Keratinocyte (primary cell): ENCODE measurements around the gene EFR3B. TPM values are rescaled to one million over a fixed set of nuclear protein-coding genes. Genes with fewer than 3 reads are reported as not detected.

ENCODE experiments used
- DNase-seq: peaks from one replicate; pipeline ENCODE4 v3.0.0-alpha.2; 2011; ENCODE audit warnings: low read depth, missing footprints, low spot score
- FAIRE-seq: peaks from 2 replicates; lab custom pipeline; 2011; peaks lifted over from hg19 to GRCh38; lab: Jason Lieb, UNC
- H2AFZ ChIP-seq: 2 replicates; pipeline ENCODE4 v1.6.0; 2012; ENCODE audit warnings: low read length, control low read depth, inconsistent platforms; ENCODE audit not compliant: control insufficient read depth
- H3K27ac ChIP-seq: 2 replicates; pipeline ENCODE4 v1.5.1; 2011; ENCODE audit warnings: low read length; ENCODE audit not compliant: control insufficient read depth, insufficient read depth
- H3K27me3 ChIP-seq: 3 replicates; pipeline ENCODE4 v1.6.0; 2011; ENCODE audit warnings: low read length; ENCODE audit not compliant: control insufficient read depth, insufficient read depth; ENCODE audit errors: extremely low read depth
- H3K36me3 ChIP-seq, 2 experiments: 2 replicates in 1 of 2; 3 replicates in 1 of 2; pipeline ENCODE4 v1.5.1; 2011; ENCODE audit warnings: low read length in 2 of 2, mild to moderate bottlenecking in 1 of 2; ENCODE audit not compliant: control insufficient read depth in 2 of 2, insufficient read depth in 2 of 2; ENCODE audit errors: extremely low read depth in 1 of 2
- H3K4me1 ChIP-seq: 3 replicates; pipeline ENCODE4 v1.5.1; 2011; ENCODE audit warnings: low read length; ENCODE audit not compliant: control insufficient read depth, insufficient read depth; ENCODE audit errors: extremely low read depth
- H3K4me2 ChIP-seq: 3 replicates; pipeline ENCODE4 v1.6.0; 2011; ENCODE audit warnings: low read depth, low read length; ENCODE audit not compliant: control insufficient read depth, insufficient read depth; ENCODE audit errors: extremely low read depth
- H3K4me3 ChIP-seq, 3 experiments: fragments of 200-600 bp in 1 of 3; sonication (generic) in 1 of 3; 2 replicates in 2 of 3; 3 replicates in 1 of 3; pipeline ENCODE4 v1.5.1; 2011 to 2016; ENCODE audit warnings: low read length in 3 of 3, mild to moderate bottlenecking in 3 of 3, control low read depth in 2 of 3, inconsistent platforms in 1 of 3, low read depth in 1 of 3, mixed read lengths in 1 of 3, mixed run types in 1 of 3, moderate library complexity in 1 of 3; ENCODE audit not compliant: control insufficient read depth in 2 of 3, insufficient read depth in 2 of 3; ENCODE audit errors: extremely low read depth in 1 of 3
- H3K79me2 ChIP-seq: 2 replicates; pipeline ENCODE4 v1.6.0; 2012; ENCODE audit warnings: low read length; ENCODE audit not compliant: control insufficient read depth, insufficient read depth
- H3K9ac ChIP-seq: 3 replicates; pipeline ENCODE4 v1.6.0; 2011; ENCODE audit warnings: low read length; ENCODE audit not compliant: control insufficient read depth, insufficient read depth; ENCODE audit errors: extremely low read depth
- H3K9me1 ChIP-seq: 3 replicates; pipeline ENCODE4 v1.6.0; 2011; ENCODE audit warnings: low read length; ENCODE audit not compliant: control insufficient read depth, insufficient read depth; ENCODE audit errors: extremely low read depth
- H3K9me3 ChIP-seq: 2 replicates; pipeline ENCODE4 v1.5.1; 2012; ENCODE audit warnings: low read depth, low read length; ENCODE audit not compliant: control insufficient read depth
- H4K20me1 ChIP-seq: 3 replicates; pipeline ENCODE4 v1.6.0; 2011; ENCODE audit warnings: low read length; ENCODE audit not compliant: control insufficient read depth, insufficient read depth; ENCODE audit errors: extremely low read depth
- EZH2 ChIP-seq: IDR thresholded peaks from one replicate; pipeline ENCODE4 v1.6.1; 2012; ENCODE audit warnings: inconsistent platforms, mild to moderate bottlenecking, low read length, moderate library complexity
- dilution Hi-C: fragments of 300-500 bp; cut with MboI; formaldehyde crosslinking; loops from one replicate; pipeline ENCODE4 v1.7.0; 2020; ENCODE audit warnings: low sequenced_read_pairs; ENCODE audit not compliant: extremely low pct_ligation_motif_present
- polyA plus RNA-seq, 5 experiments: library from polyadenylated mRNA; depleted of rRNA in 3 of 5; stranded (reverse) in 3 of 5; stranded (forward) in 1 of 5; unstranded in 1 of 5; fragments of >200 nt; gene quantifications; 1 replicate in 1 of 5; 2 replicates in 3 of 5; 3 replicates in 1 of 5; pipeline versions ENCODE4 v1.2.1 to v1.2.3, GENCODE V29; 2011 to 2012; ENCODE audit warnings: missing spikeins in 2 of 5, low read depth in 1 of 5, low replicate concordance in 1 of 5
- TF ChIP-seq, protein P1 (sequence below), 3 experiments: IDR thresholded peaks in 1 of 3; conservative IDR thresholded peaks in 1 of 3; optimal IDR thresholded peaks in 1 of 3; 2 replicates in 2 of 3; 3 replicates in 1 of 3; pipeline versions ENCODE3 to v1.5.1; 2011; ENCODE audit warnings: low read length in 3 of 3, mild to moderate bottlenecking in 3 of 3, moderate library complexity in 2 of 3, control low read depth in 1 of 3, inconsistent platforms in 1 of 3; ENCODE audit not compliant: insufficient read depth in 2 of 3; ENCODE audit errors: extremely low read depth in 1 of 3

Gene EFR3B
- polyA plus RNA-seq, 1 donor (not counting 4 experiments of a cell fraction or from before 2014, with no cell fraction given) = 0.09 TPM

DNA sequence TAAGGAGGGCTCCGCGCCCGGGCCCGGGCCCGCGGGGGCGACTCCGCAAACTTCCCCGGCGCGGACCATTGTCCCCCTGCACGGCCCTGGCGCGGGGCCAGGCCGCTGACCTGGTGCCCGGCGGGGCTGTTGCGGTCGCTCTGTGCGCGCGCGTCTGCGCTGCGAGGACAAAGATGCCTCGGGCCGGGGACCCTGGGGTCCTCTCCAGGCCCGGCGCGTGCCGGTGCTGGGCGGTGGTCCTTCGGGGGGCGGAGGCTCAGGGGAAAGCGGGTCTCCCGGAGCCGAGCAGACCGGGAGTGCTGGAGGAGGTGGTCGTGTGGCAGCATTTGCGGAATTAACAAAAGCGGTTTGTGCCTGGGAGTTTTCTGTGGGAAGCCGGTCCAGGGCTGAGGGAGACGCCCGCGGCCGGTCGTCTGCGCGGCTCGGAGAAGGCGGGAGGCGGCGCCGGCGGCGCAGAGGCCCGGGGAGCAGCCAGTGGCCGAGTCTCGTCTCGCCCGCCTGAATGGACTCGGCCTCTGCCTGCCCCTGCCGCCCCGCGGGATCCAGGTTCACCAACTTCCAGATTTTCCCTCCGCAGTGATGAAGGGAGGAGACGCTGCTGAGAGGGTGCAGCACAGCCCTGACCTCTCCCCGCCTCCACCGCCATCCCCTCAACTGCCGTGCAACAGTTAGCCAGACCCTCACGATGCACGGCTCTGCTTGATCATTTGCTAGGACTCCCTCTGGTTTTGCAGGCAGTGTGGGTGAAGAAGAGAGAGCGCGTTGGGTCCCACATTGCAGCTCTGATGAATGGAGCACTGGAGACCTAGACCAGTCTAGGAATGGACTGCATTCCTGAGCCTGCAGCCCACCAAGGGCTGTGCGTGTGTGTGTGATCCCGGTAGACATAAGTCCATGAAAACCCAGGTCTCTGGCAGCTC lies 705 bp downstream of the EFR3B start:
- no peak overlapping the region for H2AFZ ChIP-seq
- H3K9ac ChIP-seq = no peak overlapping the region
- no peak for DNase-seq
- no peaks in the 10 kb centered on the region for H3K9me1 ChIP-seq
- dilution Hi-C loops = no loop called here
- no peaks in the 10 kb centered on the region for H3K36me3 ChIP-seq
- H3K4me2 ChIP-seq = peak overlapping the region; percentile 56
- peak; percentile 86 for TF ChIP-seq EZH2
- TF ChIP-seq, protein P1, sequence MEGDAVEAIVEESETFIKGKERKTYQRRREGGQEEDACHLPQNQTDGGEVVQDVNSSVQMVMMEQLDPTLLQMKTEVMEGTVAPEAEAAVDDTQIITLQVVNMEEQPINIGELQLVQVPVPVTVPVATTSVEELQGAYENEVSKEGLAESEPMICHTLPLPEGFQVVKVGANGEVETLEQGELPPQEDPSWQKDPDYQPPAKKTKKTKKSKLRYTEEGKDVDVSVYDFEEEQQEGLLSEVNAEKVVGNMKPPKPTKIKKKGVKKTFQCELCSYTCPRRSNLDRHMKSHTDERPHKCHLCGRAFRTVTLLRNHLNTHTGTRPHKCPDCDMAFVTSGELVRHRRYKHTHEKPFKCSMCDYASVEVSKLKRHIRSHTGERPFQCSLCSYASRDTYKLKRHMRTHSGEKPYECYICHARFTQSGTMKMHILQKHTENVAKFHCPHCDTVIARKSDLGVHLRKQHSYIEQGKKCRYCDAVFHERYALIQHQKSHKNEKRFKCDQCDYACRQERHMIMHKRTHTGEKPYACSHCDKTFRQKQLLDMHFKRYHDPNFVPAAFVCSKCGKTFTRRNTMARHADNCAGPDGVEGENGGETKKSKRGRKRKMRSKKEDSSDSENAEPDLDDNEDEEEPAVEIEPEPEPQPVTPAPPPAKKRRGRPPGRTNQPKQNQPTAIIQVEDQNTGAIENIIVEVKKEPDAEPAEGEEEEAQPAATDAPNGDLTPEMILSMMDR (optimal IDR thresholded peaks at IDR 0.05 in 1 of 3, IDR thresholded peaks at IDR 0.05 in 1 of 3, conservative IDR thresholded peaks at IDR 0.05 in 1 of 3; ENCODE audit: extremely low read depth in 1 of 3, insufficient read depth in 2 of 3, low read length in 3 of 3) = no peak
- no peaks in the 10 kb centered on the region for H3K79me2 ChIP-seq
- peaks cover 6% of the 10 kb centered on the region for H4K20me1 ChIP-seq
- H3K27me3 ChIP-seq = peaks cover 57% of the 10 kb centered on the region
- peaks cover 14% of the 10 kb centered on the region for H3K4me1 ChIP-seq
- FAIRE-seq = no peak
- H3K9me3 ChIP-seq = no peaks in the 10 kb centered on the region
- H3K4me3 ChIP-seq = peak overlapping the region; percentile 36 to 73 (median 61)
- no peak overlapping the region for H3K27ac ChIP-seq

DNA sequence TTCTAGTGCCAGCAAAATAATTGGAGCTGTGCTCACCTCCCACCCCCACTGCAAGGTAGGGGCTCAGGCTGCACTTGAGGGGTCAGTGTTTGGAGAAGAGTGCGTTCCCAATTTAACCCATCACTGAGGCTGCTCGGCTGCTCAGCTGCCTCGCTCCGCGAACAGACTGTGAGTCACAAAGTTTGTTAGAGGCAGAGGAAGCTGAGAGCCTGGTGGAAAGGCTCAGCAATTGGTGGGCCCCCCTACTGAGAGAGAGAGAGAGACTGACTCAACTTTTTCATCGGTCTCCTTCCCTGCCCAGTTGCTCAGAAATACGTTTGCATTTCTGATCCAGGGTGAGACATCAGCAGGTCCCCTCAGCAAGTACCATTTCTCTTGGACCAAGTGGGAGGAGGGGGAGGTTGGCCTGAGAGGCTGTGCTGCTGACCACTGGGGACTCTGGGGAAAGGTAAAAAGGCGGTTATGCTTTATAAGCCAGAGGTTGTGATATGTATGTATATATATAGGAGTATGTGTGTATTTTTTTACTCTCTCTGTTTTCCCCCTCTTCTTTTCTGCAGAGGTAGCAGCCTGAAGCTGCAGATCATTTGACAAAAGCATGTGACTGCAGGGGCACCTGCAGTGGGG lies 1.5 kb downstream of the EFR3B start:
- peaks cover 6% of the 10 kb centered on the region for H4K20me1 ChIP-seq
- no peaks in the 10 kb centered on the region for H3K9me1 ChIP-seq
- H3K9me3 ChIP-seq = no peaks in the 10 kb centered on the region
- peak overlapping the region; percentile 56 for H3K4me2 ChIP-seq
- H3K27me3 ChIP-seq = peaks cover 55% of the 10 kb centered on the region
- no peaks in the 10 kb centered on the region for H3K36me3 ChIP-seq
- H3K4me3 ChIP-seq = no peak overlapping the region
- DNase-seq (no peak), FAIRE-seq (no peak)
- peaks cover 14% of the 10 kb centered on the region for H3K4me1 ChIP-seq
- dilution Hi-C loops = no loop called here
- no peaks in the 10 kb centered on the region for H3K79me2 ChIP-seq
- no peak for TF ChIP-seq EZH2
- TF ChIP-seq, protein P1 (optimal IDR thresholded peaks at IDR 0.05 in 1 of 3, IDR thresholded peaks at IDR 0.05 in 1 of 3, conservative IDR thresholded peaks at IDR 0.05 in 1 of 3; ENCODE audit: extremely low read depth in 1 of 3, insufficient read depth in 2 of 3, low read length in 3 of 3) = no peak
- no peak overlapping the region for H3K9ac ChIP-seq
- no peak overlapping the region for H2AFZ ChIP-seq
- no peak overlapping the region for H3K27ac ChIP-seq
